ENCODE measurements around the gene TAS1R1. TPM values are rescaled to one million over a fixed set of nuclear protein-coding genes. Genes with fewer than 3 reads are reported as not detected.

Gene TAS1R1
- total and polyA plus RNA-seq, 2 experiments from 2014 or later, result 0.19 TPM; not detected in 1

GRCh38 chr1:6535214-6535613 is 19.9 kb upstream of the TAS1R1 start:
- ATAC-seq (no peak), DNase-seq (ENCODE audit: low spot score) (no peak)
- Mint-ChIP-seq H3K36me3 (ENCODE audit: low read depth) (peaks cover 60% of the 10 kb centered on the region), H3K9me3 (no peaks in the 10 kb centered on the region), H3K27me3 (ENCODE audit: insufficient read depth, low read depth, poor library complexity) (peaks cover 3% of the 10 kb centered on the region), H3K27ac (no peak overlapping the region), H3K4me1 (no peaks in the 10 kb centered on the region), H3K4me3 (no peak overlapping the region)
- TF ChIP-seq JUNB (IDR thresholded peaks at IDR 0.05; ENCODE audit: unreplicated experiment) (no peak), STAT1 (IDR thresholded peaks at IDR 0.05; ENCODE audit: unreplicated experiment) (no peak), ZNF331 (CRISPR knock-in tag; IDR thresholded peaks at IDR 0.05; ENCODE audit: low read depth) (no peak), CREB1 (CRISPR knock-in tag; IDR thresholded peaks at IDR 0.05; ENCODE audit: low read depth) (no peak), ZNF462 (CRISPR knock-in tag; IDR thresholded peaks at IDR 0.05) (no peak), NANOG (IDR thresholded peaks at IDR 0.05; ENCODE audit: borderline replicate concordance) (no peak), REST (IDR thresholded peaks at IDR 0.05; ENCODE audit: unreplicated experiment) (no peak), ZNF114 (CRISPR knock-in tag; IDR thresholded peaks at IDR 0.05) (no peak), POLR2AphosphoS5 (IDR thresholded peaks at IDR 0.05; ENCODE audit: low read depth) (no peak), EZH2phosphoT487 (IDR thresholded peaks at IDR 0.05; ENCODE audit: unreplicated experiment) (no peak), CTCF (conservative IDR thresholded peaks at IDR 0.05; ENCODE audit: low read depth in 2 of 2) (no peak), ETS1 (IDR thresholded peaks at IDR 0.05) (no peak)
- Histone ChIP-seq H3K79me2 (replicated peaks; ENCODE audit: insufficient read depth) (0 out of 2 replicates have a peak, but pooled peaks cover 20% of the 10 kb centered on the region), H2AFZ (no peak overlapping the region), H4K20me1 (replicated peaks; ENCODE audit: insufficient read depth) (peaks cover 30% of the 10 kb centered on the region), H3F3A (replicated peaks; ENCODE audit: low read depth) (no peaks in the 10 kb centered on the region), H3K4me2 (no peak overlapping the region), H3K4me1 (ENCODE audit: insufficient read depth) (no peaks in the 10 kb centered on the region), H3K9me2 (ENCODE audit: insufficient read depth) (no peaks in the 10 kb centered on the region), H3K4me3 (no peak overlapping the region), H3K36me3 (ENCODE audit: insufficient read depth) (peaks cover 19% of the 10 kb centered on the region), H3K27ac (ENCODE audit: low read depth) (no peak overlapping the region), H3K27me3 (ENCODE audit: insufficient read depth) (no peaks in the 10 kb centered on the region)
